Endodermal cell (in vitro differentiated cells): ENCODE data around the gene PPP2R2C. TPM values are rescaled to one million over a fixed set of nuclear protein-coding genes. Genes with fewer than 3 reads are reported as not detected.

ENCODE experiments used
- DNase-seq: peaks from one replicate; pipeline ENCODE4 v3.0.0-alpha.2; 2017
- H3K27ac ChIP-seq: 2 replicates; pipeline ENCODE4 v1.5.1; 2013; ENCODE audit warnings: mild to moderate bottlenecking, low read depth, low read length, moderate library complexity
- H3K27me3 ChIP-seq: 2 replicates; pipeline ENCODE4 v1.6.1; 2013; ENCODE audit warnings: mild to moderate bottlenecking, low read length, moderate library complexity; ENCODE audit not compliant: insufficient read depth, control insufficient read depth, poor library complexity, severe bottlenecking
- H3K36me3 ChIP-seq: 2 replicates; pipeline ENCODE4 v1.7.0; 2013; ENCODE audit warnings: mild to moderate bottlenecking, low read length, moderate library complexity; ENCODE audit not compliant: control insufficient read depth, insufficient read depth
- H3K4me1 ChIP-seq: one replicate; pipeline ENCODE4 v1.7.0; 2013; ENCODE audit warnings: low read length; ENCODE audit not compliant: control insufficient read depth, insufficient read depth
- H3K4me3 ChIP-seq: 2 replicates; pipeline ENCODE4 v1.5.1; 2013; ENCODE audit warnings: mild to moderate bottlenecking, low read length, moderate library complexity
- H3K9ac ChIP-seq: 2 replicates; pipeline ENCODE4 v1.6.1; 2013; ENCODE audit warnings: mild to moderate bottlenecking, low read length, moderate library complexity; ENCODE audit not compliant: poor library complexity, severe bottlenecking; ENCODE audit errors: extremely low read depth
- H3K9me3 ChIP-seq: 2 replicates; pipeline ENCODE4 v1.6.1; 2013; ENCODE audit warnings: mild to moderate bottlenecking, low read length, moderate library complexity; ENCODE audit not compliant: control insufficient read depth
- H3K27ac Mint-ChIP-seq: 2 replicates; pipeline ENCODE4 v1.8.0; 2020; ENCODE audit warnings: mixed read lengths
- H3K27me3 Mint-ChIP-seq: 2 replicates; pipeline ENCODE4 v1.8.0; 2021; ENCODE audit warnings: mild to moderate bottlenecking, mixed read lengths; ENCODE audit not compliant: insufficient read depth
- H3K36me3 Mint-ChIP-seq: 2 replicates; pipeline ENCODE4 v1.8.0; 2020; ENCODE audit warnings: low read depth, mixed read lengths
- H3K4me1 Mint-ChIP-seq: 2 replicates; pipeline ENCODE4 v1.8.0; 2020; ENCODE audit warnings: mixed read lengths
- H3K4me3 Mint-ChIP-seq: 2 replicates; pipeline ENCODE4 v1.8.0; 2020; ENCODE audit warnings: mild to moderate bottlenecking, moderate library complexity, mixed read lengths
- H3K9me3 Mint-ChIP-seq: 2 replicates; pipeline ENCODE4 v1.8.0; 2020; ENCODE audit warnings: mild to moderate bottlenecking, mixed read lengths
- WGBS, 2 experiments: methylation state at CpG; one replicate each; pipeline versions ENCODE4 v1.1.5 to v1.1.7; 2013; ENCODE audit warnings: missing lambda C conversion rate in 2 of 2, mixed read lengths in 1 of 2; ENCODE audit not compliant: insufficient coverage in 1 of 2, insufficient read length in 1 of 2; 5-methylcytosine and 5-hydroxymethylcytosine counted together
- total RNA-seq, 2 donors: library from RNA; stranded (reverse); fragmentation: NEBNext Ultra II Directional in 1 of 2; extraction: Animal tissue kit (Norgen Biotek cat#: 25700) in 1 of 2; gene quantifications; 2 replicates in 1 of 2; 3 replicates in 1 of 2; pipeline ENCODE4 v1.2.1, GENCODE V29; 2021
- TF ChIP-seq, protein P1 (sequence below): fragments of 200-600 bp; sonication (generic); conservative IDR thresholded peaks from 2 replicates; pipeline ENCODE4 v1.5.0; 2021; ENCODE audit warnings: antibody characterized with exemption, mild to moderate bottlenecking

Gene PPP2R2C
- total RNA-seq, 2 donors from 2014 or later: 4.4 to 19.2 TPM

DNA sequence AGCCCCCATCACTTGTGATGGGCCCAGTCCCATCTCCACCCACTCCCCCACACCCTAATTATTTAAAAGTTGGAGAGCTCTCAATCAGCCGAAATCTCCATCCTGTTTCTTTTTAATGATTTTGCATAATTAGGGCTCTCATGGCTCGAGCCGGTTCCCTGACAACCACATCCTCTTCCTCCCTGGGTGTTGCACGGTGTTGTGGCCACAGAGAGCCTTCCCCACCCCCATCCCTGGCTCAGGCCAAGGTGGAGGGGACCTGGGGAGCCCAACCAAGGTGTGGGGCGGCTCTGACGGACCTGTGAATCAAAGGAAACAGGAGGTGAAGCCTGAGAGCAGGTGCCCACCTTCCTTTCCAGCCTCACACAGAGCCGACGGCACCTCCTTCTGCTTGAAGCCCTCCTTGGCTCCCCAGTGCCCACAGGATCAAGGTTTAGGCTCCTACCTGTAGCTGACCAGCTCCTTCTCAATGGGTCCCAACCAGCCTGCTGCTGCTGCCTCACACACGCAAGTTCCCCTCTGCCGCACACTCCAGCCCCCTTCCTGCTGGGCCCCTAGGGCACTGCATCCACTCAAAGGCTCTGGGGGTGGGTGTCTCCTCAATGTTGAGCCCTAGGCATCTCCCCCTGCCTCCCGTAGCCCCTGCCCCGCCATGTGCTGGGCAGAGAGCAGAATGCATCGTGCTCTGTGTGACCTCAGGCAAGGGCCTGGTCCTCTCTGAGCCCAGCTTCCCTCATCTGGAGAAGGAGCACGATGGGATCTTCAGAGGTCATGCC, 134.1 kb downstream of the PPP2R2C start:
- H3K4me1 ChIP-seq: no peaks in the 10 kb centered on the region
- H3K9ac ChIP-seq: no peak overlapping the region
- WGBS, 2 experiments: 71 to 84% methylated on average over 9 to 14 of the region's 14 CpGs
- H3K27ac ChIP-seq: no peak overlapping the region
- H3K4me3 Mint-ChIP-seq: no peak overlapping the region
- peaks cover 5% of the 10 kb centered on the region for H3K9me3 ChIP-seq
- H3K4me1 Mint-ChIP-seq: peaks cover 15% of the 10 kb centered on the region
- TF ChIP-seq, protein P1, sequence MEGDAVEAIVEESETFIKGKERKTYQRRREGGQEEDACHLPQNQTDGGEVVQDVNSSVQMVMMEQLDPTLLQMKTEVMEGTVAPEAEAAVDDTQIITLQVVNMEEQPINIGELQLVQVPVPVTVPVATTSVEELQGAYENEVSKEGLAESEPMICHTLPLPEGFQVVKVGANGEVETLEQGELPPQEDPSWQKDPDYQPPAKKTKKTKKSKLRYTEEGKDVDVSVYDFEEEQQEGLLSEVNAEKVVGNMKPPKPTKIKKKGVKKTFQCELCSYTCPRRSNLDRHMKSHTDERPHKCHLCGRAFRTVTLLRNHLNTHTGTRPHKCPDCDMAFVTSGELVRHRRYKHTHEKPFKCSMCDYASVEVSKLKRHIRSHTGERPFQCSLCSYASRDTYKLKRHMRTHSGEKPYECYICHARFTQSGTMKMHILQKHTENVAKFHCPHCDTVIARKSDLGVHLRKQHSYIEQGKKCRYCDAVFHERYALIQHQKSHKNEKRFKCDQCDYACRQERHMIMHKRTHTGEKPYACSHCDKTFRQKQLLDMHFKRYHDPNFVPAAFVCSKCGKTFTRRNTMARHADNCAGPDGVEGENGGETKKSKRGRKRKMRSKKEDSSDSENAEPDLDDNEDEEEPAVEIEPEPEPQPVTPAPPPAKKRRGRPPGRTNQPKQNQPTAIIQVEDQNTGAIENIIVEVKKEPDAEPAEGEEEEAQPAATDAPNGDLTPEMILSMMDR: no peak
- no peaks in the 10 kb centered on the region for H3K36me3 ChIP-seq
- H3K27me3 Mint-ChIP-seq: no peaks in the 10 kb centered on the region
- DNase-seq: no peak
- no peaks in the 10 kb centered on the region for H3K27me3 ChIP-seq
- no peak overlapping the region for H3K27ac Mint-ChIP-seq
- H3K4me3 ChIP-seq: no peak overlapping the region
- peaks cover 8% of the 10 kb centered on the region for H3K36me3 Mint-ChIP-seq
- H3K9me3 Mint-ChIP-seq: peaks cover 12% of the 10 kb centered on the region

DNA sequence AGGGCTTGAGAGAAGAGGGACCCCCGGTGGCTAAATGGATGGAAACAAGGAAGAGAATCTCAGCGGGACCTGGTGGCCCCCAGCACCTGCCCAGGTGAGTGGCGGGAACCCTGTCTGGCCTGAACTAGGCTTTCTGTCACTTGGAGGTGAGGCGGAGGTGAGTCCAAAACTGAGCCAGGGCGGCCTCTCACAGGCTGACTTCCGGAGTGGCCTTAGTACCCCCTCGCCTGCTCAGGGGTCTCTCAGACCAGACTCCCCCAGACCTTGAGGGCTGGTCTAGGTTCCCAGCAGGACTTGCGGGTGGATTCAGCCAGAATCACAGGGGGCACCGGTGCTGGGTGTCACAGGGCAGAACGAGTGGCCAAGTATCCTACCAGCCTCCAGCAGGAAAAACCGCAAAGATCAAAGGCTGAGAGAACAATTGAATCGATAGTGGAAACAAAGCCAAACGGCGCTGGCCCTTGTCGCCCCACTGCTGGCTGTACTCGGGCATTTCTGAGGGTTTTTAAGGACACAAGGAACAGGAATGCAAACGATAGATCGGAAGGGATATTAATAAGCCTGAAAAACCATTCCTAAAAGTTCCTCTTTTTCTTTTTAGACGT, 135.0 kb downstream of the PPP2R2C start:
- no peak for DNase-seq
- Histone ChIP-seq H3K36me3 (no peaks in the 10 kb centered on the region), H3K4me1 (no peaks in the 10 kb centered on the region), H3K9me3 (peaks cover 5% of the 10 kb centered on the region), H3K9ac (no peak overlapping the region), H3K27ac (no peak overlapping the region), H3K4me3 (peak overlapping the region; percentile 13), H3K27me3 (no peaks in the 10 kb centered on the region)
- no peak overlapping the region for H3K27ac Mint-ChIP-seq
- no peak overlapping the region for H3K4me3 Mint-ChIP-seq
- peaks cover 11% of the 10 kb centered on the region for H3K36me3 Mint-ChIP-seq
- WGBS, 2 experiments: 50 to 55% methylated on average over 10 to 19 of the region's 19 CpGs
- peaks cover 15% of the 10 kb centered on the region for H3K4me1 Mint-ChIP-seq
- H3K27me3 Mint-ChIP-seq: no peaks in the 10 kb centered on the region
- TF ChIP-seq, protein P1: no peak
- peaks cover 12% of the 10 kb centered on the region for H3K9me3 Mint-ChIP-seq

DNA sequence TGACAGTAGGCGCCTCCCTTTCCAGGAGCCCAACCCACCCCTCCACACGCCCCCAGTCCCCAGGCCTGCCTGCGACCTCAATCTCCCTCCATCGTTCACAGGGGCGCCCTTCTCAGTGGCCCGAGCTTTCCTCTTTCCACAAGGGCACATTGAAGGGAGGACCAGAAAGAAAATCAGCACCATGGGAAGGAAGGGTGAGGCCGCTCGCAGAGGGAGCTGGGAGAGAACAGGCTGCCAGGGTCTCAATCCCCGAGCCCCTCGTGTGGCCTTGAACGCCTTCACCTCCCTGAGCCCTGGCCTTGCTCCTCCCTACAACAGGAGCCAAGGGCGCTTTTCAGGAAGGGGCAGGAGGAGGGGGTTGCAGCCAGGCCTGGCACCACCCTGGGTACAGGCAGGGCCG, 136.2 kb downstream of the PPP2R2C start:
- WGBS, 2 experiments: 91 to 93% methylated on average over 5 to 13 of the region's 13 CpGs
- Mint-ChIP-seq H3K4me1 (peaks cover 15% of the 10 kb centered on the region), H3K27me3 (no peaks in the 10 kb centered on the region), H3K9me3 (peaks cover 12% of the 10 kb centered on the region), H3K4me3 (no peak overlapping the region), H3K36me3 (peaks cover 20% of the 10 kb centered on the region), H3K27ac (no peak overlapping the region)
- Histone ChIP-seq H3K4me1 (no peaks in the 10 kb centered on the region), H3K4me3 (no peak overlapping the region), H3K36me3 (peaks cover 4% of the 10 kb centered on the region), H3K9ac (no peak overlapping the region), H3K9me3 (peaks cover 12% of the 10 kb centered on the region), H3K27ac (no peak overlapping the region), H3K27me3 (no peaks in the 10 kb centered on the region)
- no peak for DNase-seq
- TF ChIP-seq, protein P1: no peak
